HG03066 (cell line): ENCODE data around the gene PHF21A.
"Not testable (repeated sequence)": the region's sequence is repeated elsewhere in the genome, so short reads cannot be mapped to it uniquely, and the experiment has no call there.

ENCODE experiments used
- ATAC-seq: cut with Tn5 transposase; IDR thresholded peaks from one replicate; pipeline ENCODE4 v1.9.1; 2021; ENCODE audit warnings: low read depth; ENCODE audit not compliant: unreplicated experiment

Gene PHF21A

DNA sequence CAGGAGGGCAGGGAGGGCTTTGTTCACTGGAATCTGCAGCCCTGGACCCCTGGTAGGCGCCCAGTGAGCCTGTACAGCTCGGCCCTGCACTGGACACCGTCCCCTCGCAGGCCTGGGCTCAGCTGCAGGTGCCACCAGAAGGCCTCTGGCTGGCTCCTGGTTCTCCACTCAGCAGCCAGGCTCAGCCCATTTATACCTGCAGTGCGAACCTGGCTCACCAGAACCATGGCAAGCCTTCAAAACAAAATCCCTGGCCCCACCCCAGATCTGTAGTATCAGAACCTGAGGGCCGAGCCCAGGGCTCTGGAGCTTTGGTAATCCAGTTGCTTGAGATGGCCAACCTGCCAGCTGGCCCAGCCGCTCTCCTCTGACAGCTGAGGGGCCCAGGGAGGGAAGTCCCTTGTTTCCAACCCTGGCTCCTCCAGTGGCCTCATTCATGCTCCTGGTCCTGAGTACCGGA lies 213.3 kb downstream of the PHF21A start:
- ATAC-seq = no peak

DNA sequence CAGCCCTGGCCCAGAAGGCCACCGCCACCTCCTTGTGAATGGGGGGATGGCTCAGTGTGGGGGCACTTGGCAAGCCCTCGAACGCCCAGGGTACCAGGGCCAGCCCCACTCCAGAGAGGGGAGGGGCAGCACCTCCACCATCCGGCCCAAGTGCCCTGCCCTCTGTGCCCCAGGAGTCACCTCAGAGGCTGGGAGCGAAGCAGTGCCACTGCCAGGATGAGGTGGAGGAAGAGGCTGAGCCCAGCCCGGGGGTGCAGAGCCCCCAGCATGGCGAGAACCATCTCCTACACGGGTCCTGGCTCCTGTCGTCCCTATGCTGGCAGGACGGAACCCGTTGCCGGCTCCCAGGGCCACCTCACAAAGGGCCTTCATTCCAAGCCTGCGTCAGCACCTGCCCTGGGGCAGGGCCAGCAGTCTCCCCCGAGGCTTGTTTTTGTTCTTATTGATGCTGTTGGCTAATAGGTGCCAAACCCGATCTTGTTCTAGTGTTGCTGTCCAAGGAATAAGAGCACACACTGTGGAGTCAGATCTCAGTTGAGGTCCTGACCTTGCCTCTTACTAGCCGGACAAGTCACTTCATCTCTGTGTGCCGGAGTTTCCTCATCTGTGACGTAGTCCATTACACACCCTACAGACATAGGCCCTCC lies 214.2 kb downstream of the PHF21A start, which contains the start of gene FREY1:
FREY1 (minus strand) TSS at position 307 of the 647 bp plus-strand sequence; CDS start at position 281, 26 bp downstream.
- no peak for ATAC-seq

- no peak for ATAC-seq
Measured at GRCh38 chr11:45906096-45906682, 215.1 kb downstream of the PHF21A start.

GRCh38 chr11:45905576-45905975 lies 215.7 kb downstream of the PHF21A start:
- ATAC-seq = not testable (repeated sequence)

- ATAC-seq = no peak
Measured at GRCh38 chr11:45905095-45905494, 216.2 kb downstream of the PHF21A start.

GRCh38 chr11:45904309-45904915 lies 216.8 kb downstream of the PHF21A start:
- no peak for ATAC-seq

GRCh38 chr11:45902452-45903380 lies 218.5 kb downstream of the PHF21A start:
- ATAC-seq = no peak

DNA sequence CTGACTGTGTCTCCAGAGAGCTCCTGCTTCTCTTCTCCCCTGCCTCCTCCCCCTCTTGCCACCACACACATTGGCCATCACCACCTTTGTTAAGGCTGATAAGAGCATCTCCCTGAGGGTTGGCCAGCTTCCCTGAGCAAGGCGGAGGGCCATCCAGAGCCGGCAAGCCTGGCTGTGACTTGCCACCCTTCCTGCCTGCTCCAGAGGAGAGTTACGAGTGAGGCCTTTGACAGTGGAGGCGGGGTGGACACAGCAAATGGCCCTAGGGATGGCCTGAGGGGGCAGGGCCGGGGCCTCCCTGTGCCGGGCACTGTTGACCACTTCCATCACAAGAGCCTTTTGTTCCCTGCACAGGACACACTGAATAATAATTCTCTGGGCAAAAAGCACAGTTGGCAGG lies 219.6 kb downstream of the PHF21A start:
- ATAC-seq = no peak

GRCh38 chr11:45900916-45901617 lies 220.2 kb downstream of the PHF21A start:
- no peak for ATAC-seq

- not testable (repeated sequence) for ATAC-seq
Measured at GRCh38 chr11:45900175-45900800, 221.0 kb downstream of the PHF21A start.

DNA sequence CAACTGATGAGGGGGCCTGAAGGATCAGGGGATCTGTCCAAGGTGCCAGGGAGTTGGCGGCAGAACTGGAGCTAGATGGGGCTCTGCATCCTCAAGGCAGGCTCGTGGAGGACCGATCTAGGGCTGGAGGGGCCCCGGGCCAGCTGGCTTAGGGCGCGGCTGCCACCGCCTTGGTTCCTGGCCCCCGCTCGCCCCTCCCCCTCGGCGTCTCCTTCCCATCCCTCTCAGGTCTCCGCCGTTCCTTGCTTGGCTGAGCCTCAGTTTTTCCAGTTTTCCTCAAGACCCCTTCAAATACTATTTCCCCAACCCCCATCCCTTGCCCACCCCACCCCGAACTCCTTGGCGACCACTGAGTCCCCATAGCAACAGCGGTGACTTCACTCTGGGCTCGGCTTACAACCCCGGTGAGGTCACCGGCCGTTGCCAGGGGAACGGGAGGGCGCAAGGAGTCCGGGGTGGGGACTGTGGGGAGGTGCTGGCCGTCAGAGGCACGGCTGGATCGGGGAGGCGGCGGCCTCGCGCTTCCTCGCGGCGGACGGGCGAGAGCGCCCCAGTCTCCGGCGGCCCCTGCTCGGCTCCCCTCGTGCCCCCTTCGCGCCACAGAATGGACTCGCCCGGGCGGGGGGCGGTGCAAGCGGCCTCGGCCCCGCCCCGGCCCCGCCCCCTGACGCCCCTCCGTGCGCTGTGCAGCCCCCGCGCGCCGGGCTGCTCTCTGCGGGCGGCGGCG lies 221.6 kb downstream of the PHF21A start:
- no peak for ATAC-seq

GRCh38 chr11:45899086-45899447 lies 222.2 kb downstream of the PHF21A start:
- ATAC-seq = no peak

GRCh38 chr11:45897556-45897955 lies 223.7 kb downstream of the PHF21A start:
- ATAC-seq = no peak

DNA sequence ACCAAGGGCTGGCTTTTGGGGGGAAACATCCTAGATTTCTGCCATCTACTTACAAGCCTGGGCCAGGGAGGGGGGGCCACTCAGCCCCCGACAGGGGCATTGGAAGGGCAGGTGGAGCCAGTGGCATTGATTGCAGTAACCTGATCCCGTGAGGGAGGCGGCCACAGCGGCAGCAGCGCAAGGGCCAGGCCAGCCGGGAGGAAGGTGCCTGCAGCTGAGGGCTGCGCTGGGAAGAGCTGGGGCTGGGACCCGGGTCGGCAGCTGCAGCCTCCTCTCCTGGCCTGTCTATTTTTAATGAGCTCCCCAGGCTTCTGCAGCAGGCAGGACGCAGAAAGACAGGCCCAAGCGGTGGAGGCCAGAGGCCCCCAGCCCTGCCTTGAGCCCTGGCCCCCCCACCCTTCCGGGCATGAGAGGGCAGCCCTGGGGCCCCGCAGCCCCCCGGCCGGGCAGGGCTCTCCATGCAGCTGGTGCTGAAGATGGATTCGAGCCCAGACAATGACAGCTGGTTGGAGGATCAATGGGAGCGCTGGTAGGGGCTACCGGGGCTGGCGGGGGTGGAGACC lies 224.8 kb downstream of the PHF21A start:
- no peak for ATAC-seq

DNA sequence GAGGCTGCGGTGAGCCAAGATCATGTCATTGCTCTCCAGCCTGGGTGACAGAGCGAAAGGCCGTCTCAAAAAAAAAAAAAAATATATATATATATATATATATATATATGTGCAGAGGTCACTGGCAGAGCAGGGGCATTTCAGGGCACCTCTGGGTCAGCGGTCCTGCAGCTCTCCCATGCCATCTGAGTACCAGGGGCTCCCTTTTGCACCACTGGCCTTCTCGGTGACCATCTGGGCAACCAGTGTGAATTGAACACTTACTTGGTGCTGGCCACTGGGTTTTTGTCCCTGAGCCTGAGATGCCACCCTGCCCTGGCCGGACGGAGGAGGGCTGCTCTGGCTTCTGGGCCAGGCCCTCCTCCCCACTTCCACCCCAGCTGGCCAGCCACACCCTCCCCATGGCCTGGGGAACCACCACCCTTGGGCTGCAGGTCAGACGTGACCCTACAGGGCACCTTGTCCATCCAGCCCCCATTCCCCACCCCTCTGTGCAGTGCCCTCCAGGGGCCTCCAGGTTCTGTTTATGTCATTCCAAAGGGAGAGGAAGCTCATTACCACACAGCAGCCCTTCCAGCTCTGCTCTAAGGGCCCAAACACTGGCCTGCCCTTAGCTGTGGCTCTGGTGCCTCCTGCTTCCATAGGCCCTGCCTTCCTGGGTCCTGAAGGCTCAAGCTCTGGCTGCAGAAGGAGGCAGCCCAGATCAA lies 225.5 kb downstream of the PHF21A start:
- no peak for ATAC-seq

DNA sequence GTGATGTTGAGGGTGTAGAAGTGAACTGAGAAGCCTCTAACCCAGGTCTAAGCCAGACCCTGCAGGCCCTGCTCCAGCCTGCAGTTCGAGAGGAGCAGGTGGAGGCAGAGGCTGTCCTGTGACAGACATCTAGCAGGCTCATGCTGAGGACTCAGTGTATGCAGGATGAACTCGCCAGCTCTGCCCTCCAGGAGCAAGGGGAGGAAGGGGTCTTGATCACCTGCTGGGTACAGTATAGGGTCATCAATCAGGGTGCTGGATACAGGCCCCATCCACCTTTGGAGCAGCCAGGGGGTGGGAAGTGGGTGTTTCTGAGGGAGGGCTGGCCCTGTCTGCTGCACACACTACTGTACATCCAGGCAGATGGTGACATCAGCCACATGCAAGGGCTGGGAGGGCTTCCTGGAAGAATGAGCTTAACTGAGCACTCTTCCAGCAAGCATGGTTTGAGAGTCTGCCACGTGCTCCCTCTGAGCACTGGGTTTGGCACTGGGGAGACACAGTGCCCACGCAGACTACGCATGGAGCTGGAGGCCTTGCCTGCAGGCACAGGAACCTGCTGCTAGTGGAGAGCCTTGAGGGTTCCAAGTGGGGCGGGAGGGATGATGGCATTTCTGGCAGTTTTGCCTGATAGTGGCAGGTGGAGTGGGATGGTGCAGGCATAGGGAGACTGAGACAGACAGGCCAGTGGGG lies 226.6 kb downstream of the PHF21A start:
- no peak for ATAC-seq

DNA sequence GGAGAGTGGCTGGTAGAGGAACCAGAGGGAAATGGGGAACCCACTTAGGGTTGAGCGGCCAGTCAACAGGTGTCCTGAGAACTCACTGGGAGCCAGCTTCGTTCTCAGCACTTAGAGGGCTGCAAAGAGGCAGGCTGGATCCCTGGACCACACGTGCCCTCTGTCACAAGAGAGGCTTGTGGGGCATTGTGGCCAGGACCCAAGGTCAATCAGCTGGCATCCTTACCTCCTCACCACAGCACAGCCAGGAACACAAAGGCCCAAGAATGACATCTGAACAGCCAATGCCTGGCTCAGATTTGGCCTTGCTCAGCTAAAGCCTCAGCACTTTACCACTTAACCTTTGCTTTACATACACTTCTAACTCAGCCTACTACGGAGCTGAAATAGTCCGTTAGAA lies 228.4 kb downstream of the PHF21A start:
- no peak for ATAC-seq
